Fibroblast of pulmonary artery (primary cell): ENCODE data around the gene ADAMTSL1.

Source experiments
- DNase-seq: peaks from one replicate; pipeline ENCODE4 v3.0.0-alpha.2; 2010; ENCODE audit warnings: low read depth
- H3K4me3 ChIP-seq: replicated peaks from 2 replicates; pipeline ENCODE4 v1.5.1; 2011; ENCODE audit warnings: low read depth, mild to moderate bottlenecking, control low read depth, low read length, moderate library complexity
- CTCF ChIP-seq: IDR thresholded peaks from 2 replicates; pipeline ENCODE4 v1.5.1; 2011; ENCODE audit warnings: mild to moderate bottlenecking, control low read depth, low read length, inconsistent platforms; ENCODE audit errors: missing control alignments

The ADAMTSL1 gene

GRCh38 chr9:18638371-18639249, 164.7 kb downstream of the ADAMTSL1 start:
- no peak overlapping the region for H3K4me3 ChIP-seq
- no peak for TF ChIP-seq CTCF
- DNase-seq, result no peak

GRCh38 chr9:18639911-18640310, 166.0 kb downstream of the ADAMTSL1 start:
- no peak for DNase-seq
- H3K4me3 ChIP-seq, result no peak overlapping the region
- no peak for TF ChIP-seq CTCF

GRCh38 chr9:18658804-18659705, 185.1 kb downstream of the ADAMTSL1 start:
- H3K4me3 ChIP-seq, result no peak overlapping the region
- no peak for TF ChIP-seq CTCF
- peak; percentile 80 for DNase-seq

GRCh38 chr9:18660001-18660400, 186.0 kb downstream of the ADAMTSL1 start:
- DNase-seq, result no peak

GRCh38 chr9:18662320-18662719, 188.4 kb downstream of the ADAMTSL1 start:
- DNase-seq, result no peak
- no peak for TF ChIP-seq CTCF
- no peak overlapping the region for H3K4me3 ChIP-seq

More at GRCh38 chr9:18660001-18660400, 186.0 kb downstream of the ADAMTSL1 start:
- no peak overlapping the region for H3K4me3 ChIP-seq
- TF ChIP-seq CTCF, result no peak

- no peak overlapping the region for H3K4me3 ChIP-seq
- no peak for TF ChIP-seq CTCF
- peak; percentile 13 for DNase-seq
These were observed 192.0 kb downstream of the ADAMTSL1 start for GRCh38 chr9:18665947-18666346.
